ENCODE measurements around the gene PDPN.

PDPN gene

GRCh38 chr1:13581446-13581845 lies 2.2 kb upstream of the PDPN start:
- DNase-seq: no peak

DNA sequence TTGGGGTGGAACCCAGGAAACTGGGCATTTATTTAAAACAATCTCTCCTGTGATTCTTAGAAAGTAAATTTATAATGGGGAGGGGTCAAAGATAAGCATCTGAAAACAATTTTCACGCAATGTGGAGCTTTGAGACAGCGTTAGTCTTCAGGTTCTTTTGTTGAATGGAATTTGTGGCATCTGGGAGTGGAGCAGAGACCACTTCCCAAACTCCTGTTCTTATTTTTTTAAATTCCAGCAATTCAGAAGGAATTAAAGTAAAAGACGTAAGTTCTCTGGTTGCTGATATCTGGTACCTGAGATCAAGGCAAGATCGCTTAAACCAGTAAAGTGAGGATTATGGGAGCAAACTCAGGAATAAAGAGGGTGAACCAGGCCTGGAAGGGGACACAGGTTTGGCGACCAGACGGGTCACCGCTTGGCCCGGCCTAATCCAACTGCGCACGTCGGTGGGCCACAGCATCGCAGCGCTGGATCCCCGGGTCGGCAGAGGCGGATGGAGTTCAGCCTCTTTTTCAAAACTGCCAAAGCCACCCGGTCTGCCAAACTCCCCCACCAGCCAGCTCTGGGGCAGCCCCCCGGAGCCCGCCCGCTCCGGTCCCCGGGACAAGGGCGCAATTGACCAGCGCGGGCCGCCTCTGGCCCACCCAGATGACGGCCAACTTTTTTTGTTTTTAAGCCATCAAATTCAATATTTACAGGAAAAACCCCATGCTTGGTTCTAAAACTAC lies 754 bp upstream of the PDPN start:
- no peak for DNase-seq

- DNase-seq: no peak
Observed at GRCh38 chr1:13583966-13584791, 547 bp downstream of the PDPN start.

- DNase-seq: no peak
Observed at GRCh38 chr1:13584876-13585611, 1.4 kb downstream of the PDPN start.

GRCh38 chr1:13585612-13585991 lies 2.0 kb downstream of the PDPN start:
- no peak for DNase-seq

DNA sequence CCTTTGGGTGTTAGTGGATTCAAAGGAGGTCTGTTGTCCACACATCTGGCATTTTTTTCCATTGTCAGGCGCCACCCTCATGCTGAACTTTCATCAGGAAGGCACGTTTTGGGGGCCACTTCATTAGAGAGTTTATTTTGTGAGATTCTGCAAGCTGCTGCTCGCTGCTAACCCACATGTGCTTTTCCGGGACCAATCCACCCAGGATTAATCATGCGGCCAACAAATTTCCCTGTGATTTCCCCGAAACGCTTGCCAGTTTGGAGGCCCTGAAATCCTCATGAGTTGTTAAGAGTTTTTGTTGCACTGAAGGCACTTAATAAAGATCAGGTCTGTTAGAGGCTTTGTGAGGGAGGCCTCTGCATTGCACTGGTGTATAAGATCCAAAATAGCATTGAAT lies 2.4 kb downstream of the PDPN start:
- DNase-seq: no peak

GRCh38 chr1:13587256-13588030 lies 3.8 kb downstream of the PDPN start:
- DNase-seq: no peak

GRCh38 chr1:13588946-13589796 lies 5.5 kb downstream of the PDPN start:
- no peak for DNase-seq

DNA sequence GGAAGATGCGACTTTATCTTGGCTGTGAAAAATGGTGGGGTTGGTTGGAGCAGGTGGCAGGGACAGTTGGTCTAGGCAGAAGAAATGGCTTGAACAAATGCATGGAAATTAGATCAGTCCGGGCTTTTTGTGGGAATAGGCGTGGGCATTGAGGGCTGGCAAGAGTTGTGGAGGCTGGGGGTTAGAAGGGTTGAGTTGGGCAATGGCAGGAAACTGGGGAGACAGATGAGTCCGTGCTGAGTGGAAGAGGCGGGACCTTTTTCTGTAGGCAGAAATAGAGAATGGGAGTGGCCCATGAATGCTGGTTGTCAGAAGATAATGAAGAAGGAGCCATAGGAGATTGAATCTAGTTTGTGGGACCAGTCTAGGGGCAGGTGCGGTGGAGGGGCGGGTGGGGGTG lies 6.9 kb downstream of the PDPN start:
- DNase-seq: no peak

- no peak for DNase-seq
Observed at GRCh38 chr1:13593511-13594131, 10.0 kb downstream of the PDPN start.

- no peak for DNase-seq
Observed at GRCh38 chr1:13595411-13595810, 11.8 kb downstream of the PDPN start.

DNA sequence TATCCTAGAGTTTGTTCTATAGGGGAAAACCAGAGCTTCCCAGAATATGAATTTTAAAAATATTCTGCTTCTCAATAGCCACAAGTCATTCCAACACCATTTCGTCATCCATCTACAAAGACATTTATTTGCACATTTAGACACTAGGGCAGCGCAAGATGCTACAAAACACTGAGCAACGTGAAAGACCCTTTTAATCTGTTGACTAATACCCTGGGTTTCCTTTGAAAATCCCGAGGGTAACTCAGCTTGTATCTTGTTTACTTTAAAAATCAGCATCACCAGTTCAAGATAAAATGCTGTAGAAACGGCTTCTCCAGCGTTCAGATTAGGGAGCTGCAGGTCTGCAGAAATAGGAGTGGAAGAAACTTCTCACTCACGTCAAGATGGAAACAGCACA lies 13.5 kb downstream of the PDPN start:
- no peak for DNase-seq

GRCh38 chr1:13600762-13601453 lies 17.3 kb downstream of the PDPN start:
- no peak for DNase-seq

DNA sequence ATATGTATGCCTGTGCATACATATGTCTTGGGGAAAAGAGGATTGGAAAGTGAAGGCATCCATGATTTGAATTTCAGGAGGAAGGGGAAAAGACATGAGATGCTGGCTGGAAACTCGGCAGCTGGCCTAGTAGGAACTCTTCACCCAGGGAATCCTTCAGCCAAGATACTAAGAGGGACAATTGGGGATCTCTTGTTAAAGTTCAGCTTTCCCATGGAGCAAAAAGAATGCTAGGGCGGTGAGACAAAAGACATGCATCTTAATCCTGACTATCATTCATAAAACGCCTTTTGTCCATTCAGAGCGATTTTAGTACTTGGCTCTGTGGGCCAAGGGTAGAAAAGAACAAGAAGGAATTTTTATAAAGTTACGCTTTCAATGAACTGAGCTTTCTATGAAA lies 20.5 kb downstream of the PDPN start:
- no peak for DNase-seq

GRCh38 chr1:13604721-13605120 lies 21.1 kb downstream of the PDPN start:
- no peak for DNase-seq

DNA sequence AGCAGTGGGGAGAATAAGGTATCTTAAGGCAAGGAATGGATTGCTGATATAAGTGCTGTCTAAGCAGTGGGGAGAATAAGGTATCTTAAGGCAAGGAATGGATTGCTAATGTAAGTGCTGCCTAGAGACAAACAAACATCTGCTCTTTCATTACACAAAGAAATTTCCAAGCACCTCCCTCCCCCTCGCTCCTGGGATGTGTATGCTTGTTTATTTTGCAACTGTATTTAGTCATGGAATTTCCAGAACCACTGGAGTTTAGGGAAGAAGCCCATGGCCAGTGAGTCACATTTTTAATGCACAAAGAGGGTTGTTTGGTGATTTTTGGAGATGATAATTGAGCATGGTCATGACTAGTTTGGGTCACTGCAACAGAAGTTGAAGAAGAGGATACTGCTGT lies 21.5 kb downstream of the PDPN start:
- DNase-seq: no peak

GRCh38 chr1:13607002-13607401 lies 23.4 kb downstream of the PDPN start:
- no peak for DNase-seq

GRCh38 chr1:13616234-13616633 lies 32.6 kb downstream of the PDPN start:
- no peak for DNase-seq

- no peak for DNase-seq
Observed at GRCh38 chr1:13617108-13617507, 33.5 kb downstream of the PDPN start.

DNA sequence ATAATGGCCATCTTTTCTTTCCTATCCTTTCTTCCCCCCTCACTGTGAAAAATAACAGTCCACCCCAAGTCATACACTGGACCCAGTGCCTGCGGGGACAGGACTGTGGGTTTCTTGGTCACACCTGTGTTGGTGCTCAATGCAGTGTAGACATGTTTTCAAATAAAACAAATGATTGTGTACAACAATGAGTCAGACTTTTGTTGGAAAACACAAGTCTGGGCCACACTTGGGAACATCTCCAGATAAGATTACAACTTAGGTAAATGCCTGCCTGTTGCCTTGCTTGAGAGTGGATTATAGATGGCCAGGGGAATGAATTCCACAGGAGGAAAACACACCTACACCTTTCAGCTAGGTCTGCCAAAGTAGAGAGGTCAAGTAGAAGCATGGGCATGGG lies 34.1 kb downstream of the PDPN start:
- DNase-seq: no peak

- DNase-seq: no peak
Observed at GRCh38 chr1:13618483-13618882, 34.9 kb downstream of the PDPN start.

Measured in bone marrow (tissue), 2 donors.